ENCODE data around the gene MED28.

GRCh38 chr4:17630228-17630627, 15.8 kb downstream of the MED28 start:
- TF ChIP-seq CTCF (IDR thresholded peaks at IDR 0.05) (no peak), POLR2A (IDR thresholded peaks at IDR 0.05) (no peak)
